SJSA1 (cell line): ENCODE results near the gene RASAL2. TPM values are rescaled to one million over a fixed set of nuclear protein-coding genes. Genes with fewer than 3 reads are reported as not detected.
"Not testable (repeated sequence)": the region's sequence is repeated elsewhere in the genome, so short reads cannot be mapped to it uniquely, and the experiment has no call there.

Experiments used
- DNase-seq, 2 experiments: peaks; one replicate each; pipeline ENCODE4 v3.0.0-alpha.2; 2015 to 2020; ENCODE audit warnings: low spot score in 2 of 2, low read depth in 1 of 2
- H3K27ac ChIP-seq: fragments of 250-450 bp; sonication (Bioruptor Pico); 2 replicates; pipeline ENCODE4 v1.5.1; 2020; ENCODE audit warnings: mild to moderate bottlenecking, moderate library complexity
- H3K27me3 ChIP-seq: fragments of 250-450 bp; sonication (Bioruptor Pico); replicated peaks from 2 replicates; pipeline ENCODE4 v1.5.1; 2020; ENCODE audit warnings: mild to moderate bottlenecking, moderate library complexity
- H3K36me3 ChIP-seq: fragments of 250-450 bp; sonication (Bioruptor Pico); 2 replicates; pipeline ENCODE4 v1.5.1; 2020; ENCODE audit warnings: mild to moderate bottlenecking
- H3K4me1 ChIP-seq: fragments of 250-450 bp; sonication (Bioruptor Pico); replicated peaks from 2 replicates; pipeline ENCODE4 v1.6.1; 2021; ENCODE audit warnings: mild to moderate bottlenecking
- H3K4me3 ChIP-seq: fragments of 250-450 bp; sonication (Bioruptor Pico); 2 replicates; pipeline ENCODE4 v1.5.1; 2020; ENCODE audit warnings: mild to moderate bottlenecking
- H3K9me3 ChIP-seq: fragments of 250-450 bp; sonication (Bioruptor Pico); replicated peaks from 2 replicates; pipeline ENCODE4 v1.5.1; 2020; ENCODE audit warnings: mild to moderate bottlenecking
- total RNA-seq: library from RNA; depleted of rRNA; stranded (reverse); fragments of >200 nt; shearing (Covaris generic); gene quantifications from 2 replicates; pipeline ENCODE4 v1.2.3, GENCODE V29; 2014

Gene RASAL2
- total RNA-seq, 1 experiment from 2014 or later: 25.4 TPM

GRCh38 chr1:178328728-178329127, 234.8 kb downstream of the RASAL2 start:
- DNase-seq: no peak
- Histone ChIP-seq H3K4me1 (no peaks in the 10 kb centered on the region), H3K27ac (no peak overlapping the region), H3K36me3 (no peaks in the 10 kb centered on the region), H3K27me3 (no peaks in the 10 kb centered on the region), H3K9me3 (no peaks in the 10 kb centered on the region), H3K4me3 (no peak overlapping the region)

GRCh38 chr1:178330153-178330552, 236.2 kb downstream of the RASAL2 start:
- no peak for DNase-seq
- H3K4me3 ChIP-seq: no peak overlapping the region
- no peaks in the 10 kb centered on the region for H3K9me3 ChIP-seq
- no peak overlapping the region for H3K27ac ChIP-seq
- no peaks in the 10 kb centered on the region for H3K27me3 ChIP-seq
- H3K36me3 ChIP-seq: no peaks in the 10 kb centered on the region
- H3K4me1 ChIP-seq: no peaks in the 10 kb centered on the region

GRCh38 chr1:178330848-178331497, 237.1 kb downstream of the RASAL2 start:
- no peak for DNase-seq
- H3K4me3 ChIP-seq: no peak overlapping the region
- no peaks in the 10 kb centered on the region for H3K9me3 ChIP-seq
- no peaks in the 10 kb centered on the region for H3K36me3 ChIP-seq
- H3K4me1 ChIP-seq: no peaks in the 10 kb centered on the region
- no peaks in the 10 kb centered on the region for H3K27me3 ChIP-seq
- H3K27ac ChIP-seq: no peak overlapping the region

GRCh38 chr1:178335426-178335825, 241.5 kb downstream of the RASAL2 start:
- no peaks in the 10 kb centered on the region for H3K36me3 ChIP-seq
- no peak overlapping the region for H3K27ac ChIP-seq
- peaks cover 11% of the 10 kb centered on the region for H3K4me1 ChIP-seq
- no peaks in the 10 kb centered on the region for H3K27me3 ChIP-seq
- no peak overlapping the region for H3K4me3 ChIP-seq
- no peaks in the 10 kb centered on the region for H3K9me3 ChIP-seq
- DNase-seq: no peak

- no peaks in the 10 kb centered on the region for H3K36me3 ChIP-seq
- H3K4me1 ChIP-seq: peaks cover 14% of the 10 kb centered on the region
- H3K4me3 ChIP-seq: no peak overlapping the region
- no peaks in the 10 kb centered on the region for H3K27me3 ChIP-seq
- no peak overlapping the region for H3K27ac ChIP-seq
- H3K9me3 ChIP-seq: no peaks in the 10 kb centered on the region
- DNase-seq: peak in 1 of 2 experiments; percentile 25
Measured at GRCh38 chr1:178337091-178337706, 243.3 kb downstream of the RASAL2 start.

GRCh38 chr1:178339834-178340233, 245.9 kb downstream of the RASAL2 start:
- Histone ChIP-seq H3K4me3 (no peak overlapping the region), H3K27ac (no peak overlapping the region), H3K36me3 (no peaks in the 10 kb centered on the region), H3K9me3 (no peaks in the 10 kb centered on the region), H3K4me1 (peaks cover 26% of the 10 kb centered on the region), H3K27me3 (no peaks in the 10 kb centered on the region)
- no peak for DNase-seq

GRCh38 chr1:178341261-178341956, 247.5 kb downstream of the RASAL2 start:
- Histone ChIP-seq H3K4me1 (peaks cover 33% of the 10 kb centered on the region), H3K27me3 (no peaks in the 10 kb centered on the region), H3K27ac (peak overlapping the region; percentile 26), H3K36me3 (no peaks in the 10 kb centered on the region), H3K4me3 (peak overlapping the region; percentile 21), H3K9me3 (no peaks in the 10 kb centered on the region)
- DNase-seq: peak; percentile 77 to 89

- no peaks in the 10 kb centered on the region for H3K27me3 ChIP-seq
- H3K4me3 ChIP-seq: no peak overlapping the region
- H3K4me1 ChIP-seq: peaks cover 22% of the 10 kb centered on the region
- no peaks in the 10 kb centered on the region for H3K9me3 ChIP-seq
- H3K36me3 ChIP-seq: no peaks in the 10 kb centered on the region
- no peak overlapping the region for H3K27ac ChIP-seq
- DNase-seq: no peak
Measured at GRCh38 chr1:178342745-178343144, 248.8 kb downstream of the RASAL2 start.

GRCh38 chr1:178344513-178345091, 250.7 kb downstream of the RASAL2 start:
- H3K4me3 ChIP-seq: no peak overlapping the region
- no peaks in the 10 kb centered on the region for H3K36me3 ChIP-seq
- peak overlapping the region; percentile 49 for H3K27ac ChIP-seq
- no peaks in the 10 kb centered on the region for H3K9me3 ChIP-seq
- peaks cover 22% of the 10 kb centered on the region for H3K4me1 ChIP-seq
- DNase-seq: peak in 1 of 2 experiments; percentile 82
- no peaks in the 10 kb centered on the region for H3K27me3 ChIP-seq

GRCh38 chr1:178345238-178345637, 251.3 kb downstream of the RASAL2 start:
- no peak overlapping the region for H3K4me3 ChIP-seq
- H3K4me1 ChIP-seq: peaks cover 22% of the 10 kb centered on the region
- no peaks in the 10 kb centered on the region for H3K27me3 ChIP-seq
- no peak for DNase-seq
- H3K36me3 ChIP-seq: no peaks in the 10 kb centered on the region
- H3K9me3 ChIP-seq: no peaks in the 10 kb centered on the region
- H3K27ac ChIP-seq: peak overlapping the region; percentile 49

- H3K27ac ChIP-seq: no peak overlapping the region
- no peak for DNase-seq
Measured at GRCh38 chr1:178345807-178346206, 251.9 kb downstream of the RASAL2 start.

GRCh38 chr1:178349801-178350200, 255.9 kb downstream of the RASAL2 start:
- Histone ChIP-seq H3K9me3 (no peaks in the 10 kb centered on the region), H3K4me3 (no peak overlapping the region), H3K27ac (no peak overlapping the region), H3K27me3 (no peaks in the 10 kb centered on the region), H3K36me3 (no peaks in the 10 kb centered on the region), H3K4me1 (peaks cover 12% of the 10 kb centered on the region)
- no peak for DNase-seq

More at GRCh38 chr1:178345807-178346206, 251.9 kb downstream of the RASAL2 start:
- Histone ChIP-seq H3K27me3 (no peaks in the 10 kb centered on the region), H3K4me1 (peaks cover 22% of the 10 kb centered on the region), H3K4me3 (no peak overlapping the region), H3K9me3 (no peaks in the 10 kb centered on the region), H3K36me3 (no peaks in the 10 kb centered on the region)

- DNase-seq, H3K9me3 ChIP-seq, H3K27me3 ChIP-seq, H3K4me1 ChIP-seq, H3K4me3 ChIP-seq, H3K27ac ChIP-seq, H3K36me3 ChIP-seq: not testable (repeated sequence)
Measured at GRCh38 chr1:178351911-178352310, 258.0 kb downstream of the RASAL2 start.
